Erythroblast (primary cell): ENCODE results near the gene SLC19A3.
"Not testable (repeated sequence)": the region's sequence is repeated elsewhere in the genome, so short reads cannot be mapped to it uniquely, and the experiment has no call there.

Experiments used
- DNase-seq, 2 experiments: peaks; one replicate each; lab custom pipeline; 2025; lab: John Stamatoyannopoulos, UW
- GATA1 ChIP-seq: IDR thresholded peaks from 2 replicates; pipeline ENCODE4 v1.6.1; 2011; ENCODE audit warnings: low read depth, mild to moderate bottlenecking, control low read depth, low read length, moderate library complexity
- POLR2A ChIP-seq: IDR thresholded peaks from 2 replicates; pipeline ENCODE4 v1.6.1; 2011; ENCODE audit warnings: mild to moderate bottlenecking, low read length

SLC19A3 gene

DNA sequence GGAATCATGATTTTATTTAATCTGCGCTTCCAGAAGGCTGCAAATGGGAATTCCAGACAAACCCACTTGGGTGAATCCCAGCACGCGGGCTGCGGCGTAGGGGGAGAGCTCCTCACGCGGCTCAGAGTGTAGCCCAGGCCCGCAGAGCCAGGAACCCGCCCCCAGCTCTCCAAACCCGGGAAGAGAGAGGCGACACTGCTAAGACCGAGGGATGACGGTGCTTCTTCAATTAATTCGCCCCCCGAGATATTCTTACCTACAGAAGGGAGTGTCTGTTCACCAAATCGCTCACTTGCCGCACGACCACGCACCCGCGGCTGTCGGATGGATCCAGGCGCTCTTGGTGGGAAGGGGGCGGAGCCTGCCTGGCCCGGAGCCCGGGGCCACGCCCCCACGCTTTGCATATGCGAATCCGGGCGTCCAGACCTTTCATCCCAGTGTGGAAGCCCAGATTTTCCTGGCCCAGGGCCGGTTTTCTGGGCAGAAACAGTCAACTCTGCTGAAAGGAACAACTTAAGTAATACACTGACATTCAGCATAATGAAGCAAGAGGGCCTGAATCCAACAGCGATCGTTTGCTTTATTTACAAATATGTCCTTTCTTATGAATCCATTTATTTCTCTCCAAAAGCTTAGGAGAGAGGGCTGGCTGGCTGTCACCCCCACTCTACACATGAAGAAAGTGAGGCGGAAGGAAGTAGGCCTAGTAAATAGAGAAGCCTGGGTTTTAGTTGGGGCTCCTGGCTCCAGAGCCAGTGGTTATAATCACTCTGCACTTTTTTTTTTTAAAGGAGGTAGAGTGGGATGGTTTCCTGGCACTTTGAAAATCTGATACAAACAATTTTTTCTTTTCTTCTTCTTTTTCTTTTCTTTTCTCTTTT, at the start of gene SLC19A3:
SLC19A3 (minus strand) TSS at position 342 of the 881 bp plus-strand sequence. CDS start 15,710 bp downstream, outside the sequence.
- TF ChIP-seq POLR2A, result no peak
- no peak for TF ChIP-seq GATA1

DNA sequence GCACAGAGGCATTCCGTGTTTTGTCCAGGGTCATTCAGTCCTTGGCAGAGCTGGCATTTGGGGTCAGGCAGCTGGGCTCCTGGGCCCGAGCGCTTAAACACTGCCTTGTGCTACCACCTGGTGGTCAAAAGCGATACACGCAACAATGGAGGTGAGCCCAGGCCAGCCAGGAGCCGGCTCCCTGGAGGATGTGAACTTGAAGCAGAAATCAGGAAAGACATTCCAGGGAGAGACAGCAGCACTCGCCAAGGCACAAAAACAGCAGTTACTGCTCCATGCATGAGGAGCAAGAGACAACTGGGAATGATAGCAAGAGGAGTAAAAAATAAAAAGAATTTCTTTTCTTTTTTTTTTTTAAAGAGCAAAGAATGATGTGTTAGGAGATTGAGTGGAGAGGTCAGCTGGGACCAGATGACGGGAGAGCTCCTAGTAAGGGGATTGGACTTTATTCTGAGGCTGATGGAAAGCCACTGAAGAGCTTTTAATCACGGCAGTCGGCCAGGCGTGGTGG, 48.6 kb upstream of the SLC19A3 start:
- peak; percentile 53 to 75 for DNase-seq
- TF ChIP-seq POLR2A, result no peak
- no peak for TF ChIP-seq GATA1

More for the DNA sequence above, at the start of gene SLC19A3:
- peak in 1 of 2 experiments; percentile 6 for DNase-seq

DNA sequence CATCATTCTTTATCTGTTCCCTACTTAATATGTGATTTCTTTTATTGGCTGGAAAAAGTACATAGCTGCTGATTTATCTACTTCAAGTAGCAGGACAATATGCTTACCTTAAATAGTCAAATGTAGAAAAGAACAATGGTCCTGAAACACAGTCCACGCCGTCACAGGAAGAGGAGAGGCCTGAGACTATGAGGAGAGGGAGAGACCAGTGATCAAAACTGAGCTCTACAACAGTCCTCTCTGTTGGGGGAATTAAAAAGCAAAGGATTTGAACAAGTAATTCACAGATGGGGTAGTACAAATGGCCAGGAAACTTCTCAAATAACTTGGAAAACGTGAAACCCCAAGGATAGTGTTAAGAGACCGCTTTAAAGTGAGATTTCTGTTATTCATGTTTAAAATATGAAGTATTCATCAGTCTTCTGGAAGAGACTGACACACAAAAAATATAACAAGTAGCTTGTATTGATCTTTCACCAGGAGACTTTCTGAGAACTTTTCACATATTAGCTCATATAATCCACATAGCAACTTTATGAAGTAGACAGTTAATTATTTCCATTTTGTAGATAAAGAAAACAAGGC, 48.1 kb upstream of the SLC19A3 start:
- no peak for TF ChIP-seq POLR2A
- no peak for TF ChIP-seq GATA1
- no peak for DNase-seq

DNA sequence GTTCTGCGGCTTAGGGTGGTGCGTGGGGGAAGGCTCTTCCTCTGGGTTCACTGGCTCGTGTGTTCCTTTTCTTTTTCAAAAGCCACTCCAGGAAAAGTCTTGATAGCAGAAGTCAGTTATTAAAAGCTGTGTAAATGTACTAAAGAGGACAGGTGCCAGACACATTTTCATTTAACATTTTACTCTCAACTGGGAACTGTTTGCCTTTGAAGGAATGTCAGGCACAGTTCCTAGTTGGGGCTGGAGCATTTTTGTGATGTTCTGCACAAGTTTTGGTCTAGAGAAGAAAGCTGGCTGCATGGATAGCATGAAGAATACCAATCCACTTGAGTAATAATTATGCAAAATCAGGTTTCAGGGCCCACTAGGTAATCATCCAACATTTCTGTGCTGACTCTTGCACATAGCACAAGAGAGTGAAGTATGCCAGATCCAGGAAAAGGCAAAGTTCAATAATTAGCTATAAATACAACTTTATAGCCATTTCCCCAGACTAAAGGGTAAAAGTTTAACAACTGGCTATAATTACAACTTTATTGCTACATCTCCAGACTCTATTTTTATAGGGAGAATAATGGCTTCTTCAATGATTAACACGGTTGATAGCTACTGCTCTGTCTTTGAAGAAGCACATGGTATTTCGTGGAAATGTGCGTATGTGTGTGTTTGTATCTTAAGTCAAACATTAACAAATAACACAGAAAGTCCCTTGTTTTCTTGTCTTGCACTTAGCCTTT, 44.1 kb upstream of the SLC19A3 start:
- no peak for TF ChIP-seq GATA1
- TF ChIP-seq POLR2A, result no peak
- no peak for DNase-seq

DNA sequence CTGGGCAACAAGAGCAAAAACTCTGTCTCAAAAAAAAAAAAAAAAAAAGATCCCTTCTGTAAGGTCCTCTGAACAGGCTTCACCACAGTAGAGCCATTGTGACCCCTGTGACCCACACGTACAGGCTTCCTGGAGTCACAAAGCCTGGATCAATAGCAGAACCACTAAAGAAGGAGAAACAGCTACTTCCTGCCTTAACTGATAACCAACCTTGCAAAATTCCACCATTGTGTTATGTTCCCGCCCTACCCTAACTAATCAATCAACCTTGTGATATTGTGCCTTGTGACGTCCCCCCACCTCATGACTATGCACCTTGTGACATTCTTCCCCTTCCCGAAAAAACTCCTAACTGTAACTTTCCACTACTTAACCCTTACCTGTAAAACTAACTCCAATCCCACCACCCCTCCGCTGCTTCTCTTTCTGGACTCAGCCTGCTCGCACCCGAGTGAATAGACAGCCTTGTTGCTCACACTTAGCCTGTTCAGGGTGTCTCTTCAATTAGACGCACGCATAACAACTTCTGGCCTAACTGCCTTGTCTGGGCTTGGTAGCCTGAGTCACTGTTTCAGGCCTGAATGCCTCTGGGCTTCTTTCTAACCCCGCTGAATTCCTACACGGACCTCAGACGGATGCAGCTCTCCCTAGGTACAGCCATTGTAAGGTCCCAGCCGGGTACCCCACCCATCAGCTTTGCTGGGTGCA, 41.7 kb upstream of the SLC19A3 start:
- DNase-seq, result no peak

DNA sequence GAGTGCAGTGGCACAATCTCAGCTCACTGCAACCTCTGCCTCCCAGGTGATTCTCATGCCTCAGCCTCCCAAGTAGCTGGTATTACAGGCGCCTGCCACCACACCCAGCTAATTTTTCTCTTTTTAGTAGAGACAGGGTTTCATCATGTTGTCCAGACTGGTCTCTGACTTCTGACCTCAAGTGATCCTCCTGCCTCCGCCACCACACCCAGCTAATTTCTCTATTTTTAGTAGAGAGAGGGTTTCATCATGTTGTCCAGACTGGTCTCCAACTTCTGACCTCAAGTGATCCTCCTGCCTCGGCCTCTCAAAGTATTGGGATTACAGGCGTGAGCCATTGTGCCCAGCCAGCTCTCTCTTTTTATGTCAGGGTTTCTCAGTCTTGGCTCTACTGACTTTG, 38.4 kb upstream of the SLC19A3 start:
- DNase-seq, result not testable (repeated sequence)

More for the DNA sequence above, 41.7 kb upstream of the SLC19A3 start:
- TF ChIP-seq GATA1 (no peak), POLR2A (no peak)

DNA sequence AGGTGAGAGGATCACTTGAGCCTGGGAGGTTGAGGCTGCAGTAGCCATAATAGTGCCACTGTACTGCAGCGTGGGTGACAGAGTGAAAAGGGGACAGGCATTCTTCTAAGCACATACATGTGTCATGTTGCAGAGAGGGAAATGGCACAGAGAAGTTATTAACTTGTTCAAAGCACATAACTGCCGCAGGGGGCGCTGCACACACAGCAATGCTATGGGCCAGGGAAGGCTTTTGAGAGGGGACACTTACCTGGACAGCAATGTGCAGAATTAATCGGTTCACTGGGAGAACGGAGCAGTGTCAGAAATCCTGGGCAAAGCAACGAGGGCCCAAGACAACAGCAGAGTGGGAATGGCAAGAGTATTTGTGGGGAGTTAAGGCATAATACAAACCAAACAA, 30.3 kb upstream of the SLC19A3 start:
- DNase-seq, result peak; percentile 12 to 31
- TF ChIP-seq POLR2A (no peak), GATA1 (no peak)

DNA sequence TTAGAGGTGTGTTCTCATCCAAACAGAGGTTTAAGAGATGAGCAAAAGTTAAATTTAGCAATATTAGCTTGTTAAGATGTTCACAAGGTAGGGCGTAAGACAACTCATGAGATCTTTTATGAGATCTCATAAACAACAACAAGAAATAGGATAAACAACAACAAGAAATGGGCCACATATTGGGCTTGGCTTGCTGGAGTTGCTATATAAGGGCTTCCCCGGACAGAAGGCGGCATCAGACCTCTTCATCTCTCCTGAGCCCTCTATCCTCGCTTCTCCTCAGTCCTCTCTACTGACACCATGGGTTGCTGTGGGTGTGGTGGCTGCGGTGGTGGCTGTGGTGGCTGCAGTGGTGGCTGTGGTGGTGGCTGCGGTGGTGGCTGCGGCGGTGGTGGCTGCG, 27.8 kb upstream of the SLC19A3 start, which contains the start of gene SCYGR8:
SCYGR8 (plus strand) TSS at position 301 of the 400 bp plus-strand sequence; CDS start at position 301, 0 bp downstream.
- DNase-seq, result no peak

DNA sequence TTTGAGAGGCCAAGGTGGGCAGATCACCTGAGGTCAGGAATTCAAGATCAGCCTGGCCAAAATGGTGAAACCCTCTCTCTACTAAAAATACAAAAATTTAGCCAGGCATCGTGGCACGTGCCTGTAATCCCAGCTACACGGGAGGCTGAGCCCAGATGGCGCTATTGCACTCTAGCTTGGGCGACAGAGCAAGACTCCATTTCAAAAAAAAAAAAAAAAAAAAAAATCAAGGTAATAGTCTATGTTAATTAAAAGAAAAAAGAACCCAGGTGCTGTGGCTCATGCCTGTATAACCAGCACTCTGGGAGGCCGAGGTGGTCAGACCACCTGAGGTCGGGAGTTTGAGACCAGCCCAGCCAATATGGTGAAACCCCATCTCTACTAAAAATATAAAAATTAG, 22.9 kb upstream of the SLC19A3 start:
- peak; percentile 8 to 11 for DNase-seq

More for the DNA sequence above, 27.8 kb upstream of the SLC19A3 start, which contains the start of gene SCYGR8:
- TF ChIP-seq GATA1 (no peak), POLR2A (no peak)

DNA sequence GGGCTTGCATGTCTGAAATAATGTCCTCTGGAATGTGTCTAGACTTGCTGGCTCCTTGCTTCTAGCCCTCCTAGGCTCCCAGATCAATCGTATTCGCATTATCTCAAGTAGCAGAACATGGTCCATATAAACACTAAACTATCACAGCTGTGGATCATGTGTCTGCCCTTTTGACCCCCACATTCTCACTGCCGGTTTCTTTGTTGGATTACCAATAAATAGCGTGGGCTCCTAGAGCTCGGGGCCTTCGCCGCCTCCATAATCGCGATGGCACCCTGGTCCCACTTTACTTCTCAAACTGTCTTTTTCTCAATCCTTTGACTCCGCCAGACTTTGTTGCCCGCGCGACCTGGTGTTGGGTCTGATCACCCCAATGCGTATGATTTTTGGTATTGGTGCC, 21.5 kb upstream of the SLC19A3 start:
- DNase-seq, result no peak
- TF ChIP-seq GATA1 (no peak), POLR2A (no peak)

DNA sequence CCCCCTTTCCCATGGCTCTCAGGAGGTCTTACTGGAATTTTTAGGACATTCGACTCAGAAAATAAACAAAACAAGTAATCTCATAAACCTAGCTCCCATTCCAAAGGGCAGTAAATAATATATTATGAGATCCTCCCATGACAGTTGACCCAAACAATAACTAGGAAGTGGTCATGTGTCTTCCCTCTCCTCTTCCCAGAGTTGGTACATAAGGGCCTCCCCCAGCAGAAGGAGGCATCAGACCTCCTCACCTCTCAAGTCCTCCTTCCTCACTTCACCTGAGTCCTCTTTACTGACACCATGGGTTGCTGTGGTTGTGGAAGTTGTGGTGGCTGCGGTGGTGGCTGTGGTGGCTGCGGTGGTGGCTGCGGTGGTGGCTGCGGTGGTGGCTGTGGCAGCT, 10.2 kb upstream of the SLC19A3 start, which contains the start of gene SCYGR7:
SCYGR7 (plus strand) TSS at position 301 of the 400 bp plus-strand sequence; CDS start at position 301, 0 bp downstream.
- no peak for DNase-seq
- TF ChIP-seq GATA1 (no peak), POLR2A (no peak)

DNA sequence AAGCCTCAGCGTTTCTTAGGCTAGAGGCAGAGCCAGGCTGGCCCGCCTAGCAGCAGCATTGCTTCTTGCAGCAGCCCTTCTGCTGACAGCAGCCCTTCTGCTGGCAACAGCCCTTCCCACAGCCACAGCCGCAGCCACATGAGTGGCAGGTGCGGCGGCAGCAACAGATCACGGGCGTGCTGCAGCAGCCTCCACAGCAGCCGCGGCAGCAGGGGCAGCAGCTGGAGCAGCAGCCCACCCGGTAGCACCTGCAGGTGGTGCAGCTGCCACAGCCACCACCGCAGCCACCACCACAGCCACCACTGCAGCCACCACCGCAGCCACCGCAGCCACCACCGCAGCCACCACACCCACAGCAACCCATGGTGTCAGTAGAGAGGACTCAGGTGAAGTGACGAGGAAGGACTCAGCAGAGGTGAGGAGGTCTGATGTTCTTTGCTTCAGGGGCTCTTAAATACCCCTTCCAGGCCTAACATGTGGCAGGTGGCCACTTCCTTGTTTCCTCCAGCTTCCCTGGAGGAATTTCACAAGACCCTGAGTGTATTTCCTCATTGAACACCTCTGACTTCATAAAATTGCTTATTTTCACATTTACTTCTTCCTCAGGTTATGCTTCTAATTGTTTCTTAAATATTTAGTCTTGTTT, 6.7 kb upstream of the SLC19A3 start, which contains the start of gene SCYGR6:
SCYGR6 (minus strand) TSS at position 364 of the 646 bp plus-strand sequence; CDS start at position 364, 0 bp downstream.
- DNase-seq, result no peak
- TF ChIP-seq GATA1 (no peak), POLR2A (no peak)

DNA sequence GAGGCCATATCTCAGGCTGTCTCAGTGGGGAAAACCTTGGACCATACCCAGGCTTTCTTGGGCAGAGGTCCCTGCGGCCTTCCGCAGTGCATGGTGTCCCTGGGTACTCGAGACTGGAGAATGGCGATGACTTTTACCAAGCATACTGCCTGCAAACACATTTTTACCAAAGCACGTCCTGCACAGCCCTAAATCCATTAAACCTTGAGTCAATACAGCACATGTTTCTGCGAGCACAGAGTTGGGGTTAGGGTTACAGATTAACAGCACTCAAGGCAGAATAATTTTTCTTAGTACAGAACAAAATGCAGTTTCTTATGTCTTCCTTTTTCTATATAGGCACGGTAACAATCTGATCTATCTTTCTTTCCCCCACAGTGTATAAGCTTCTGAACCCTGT, 5.0 kb upstream of the SLC19A3 start:
- not testable (repeated sequence) for DNase-seq
